GM23338 (cell line): ENCODE data around the gene ATXN7L1. TPM values are rescaled to one million over a fixed set of nuclear protein-coding genes. Genes with fewer than 3 reads are reported as not detected.

Source experiments
- ATAC-seq: fragments of 200-7000 bp; cut with Tn5 transposase; 3 replicates; pipeline ENCODE4 v1.9.1; 2020
- DNase-seq: peaks from one replicate; pipeline ENCODE4 v3.0.0-alpha.2; 2015; ENCODE audit warnings: low spot score
- H2AFZ ChIP-seq: fragments of 200-600 bp; sonication (generic); 2 replicates; pipeline ENCODE4 v1.8.0; 2016; ENCODE audit warnings: antibody characterized with exemption, mild to moderate bottlenecking, moderate library complexity
- H3F3A ChIP-seq: fragments of 200-600 bp; sonication (generic); replicated peaks from 2 replicates; pipeline ENCODE4 v1.8.0; 2017; ENCODE audit warnings: antibody characterized with exemption, mixed run types, low read depth
- H3K27ac ChIP-seq: fragments of 200-600 bp; sonication (generic); 2 replicates; pipeline ENCODE4 v1.6.1; 2016; ENCODE audit warnings: low read depth
- H3K27me3 ChIP-seq: fragments of 200-600 bp; sonication (generic); 2 replicates; pipeline ENCODE4 v1.8.0; 2016; ENCODE audit warnings: mild to moderate bottlenecking, mixed run types, moderate library complexity; ENCODE audit not compliant: insufficient read depth
- H3K36me3 ChIP-seq: fragments of 200-600 bp; sonication (generic); 2 replicates; pipeline ENCODE4 v1.8.0; 2016; ENCODE audit warnings: mild to moderate bottlenecking; ENCODE audit not compliant: insufficient read depth
- H3K4me1 ChIP-seq: fragments of 200-600 bp; sonication (generic); 2 replicates; pipeline ENCODE4 v1.8.0; 2016; ENCODE audit warnings: mild to moderate bottlenecking, moderate library complexity; ENCODE audit not compliant: insufficient read depth
- H3K4me2 ChIP-seq: fragments of 200-600 bp; sonication (generic); 2 replicates; pipeline ENCODE4 v1.7.1; 2017; ENCODE audit warnings: mixed run types
- H3K4me3 ChIP-seq: fragments of 200-600 bp; sonication (generic); 2 replicates; pipeline ENCODE4 v1.6.1; 2016; ENCODE audit warnings: mixed run types
- H3K79me2 ChIP-seq: fragments of 200-600 bp; sonication (generic); replicated peaks from 2 replicates; pipeline ENCODE4 v1.8.0; 2017; ENCODE audit warnings: mild to moderate bottlenecking; ENCODE audit not compliant: insufficient read depth
- H3K9me2 ChIP-seq: fragments of 200-600 bp; sonication (generic); 2 replicates; pipeline ENCODE4 v1.8.0; 2017; ENCODE audit not compliant: insufficient read depth
- H4K20me1 ChIP-seq: fragments of 200-600 bp; sonication (generic); replicated peaks from 2 replicates; pipeline ENCODE4 v1.8.0; 2017; ENCODE audit warnings: mild to moderate bottlenecking; ENCODE audit not compliant: insufficient read depth
- H3K27ac Mint-ChIP-seq: 2 replicates; pipeline ENCODE4 v1.8.0; 2020; ENCODE audit warnings: inconsistent platforms, mild to moderate bottlenecking, moderate library complexity, mixed read lengths
- H3K27me3 Mint-ChIP-seq: 3 replicates; pipeline ENCODE4 v1.8.0; 2022; ENCODE audit warnings: low read depth, mild to moderate bottlenecking, moderate library complexity, mixed read lengths, inconsistent platforms; ENCODE audit not compliant: insufficient read depth, poor library complexity
- H3K36me3 Mint-ChIP-seq: 3 replicates; pipeline ENCODE4 v1.8.0; 2021; ENCODE audit warnings: low read depth, mild to moderate bottlenecking, inconsistent platforms, moderate library complexity, mixed read lengths
- H3K4me1 Mint-ChIP-seq: 3 replicates; pipeline ENCODE4 v1.8.0; 2020; ENCODE audit warnings: mild to moderate bottlenecking, inconsistent platforms, mixed read lengths
- H3K4me3 Mint-ChIP-seq: 3 replicates; pipeline ENCODE4 v1.8.0; 2021; ENCODE audit warnings: moderate library complexity, mild to moderate bottlenecking, inconsistent platforms, mixed read lengths
- H3K9me3 Mint-ChIP-seq: 3 replicates; pipeline ENCODE4 v1.8.0; 2020; ENCODE audit warnings: moderate library complexity, mild to moderate bottlenecking, inconsistent platforms, mixed read lengths
- CREB1 ChIP-seq: fragments of 250-450 bp; sonication (Bioruptor Pico); IDR thresholded peaks from 2 replicates; pipeline ENCODE4 v1.5.0; 2020; ENCODE audit warnings: low read depth, mild to moderate bottlenecking, moderate library complexity
- EZH2 ChIP-seq: fragments of 200-600 bp; sonication (generic); IDR thresholded peaks from one replicate; pipeline ENCODE4 v1.8.0; 2017; ENCODE audit warnings: antibody characterized with exemption, mild to moderate bottlenecking, low read depth; ENCODE audit not compliant: unreplicated experiment
- NANOG ChIP-seq: IDR thresholded peaks from 2 replicates; pipeline ENCODE4 v1.6.1; 2016; ENCODE audit warnings: antibody characterized with exemption, borderline replicate concordance
- polyA plus RNA-seq: library from polyadenylated mRNA; unstranded; fragments of >200 nt; fragmentation: Nextera tagmentation; extraction: Ambion mirVana; gene quantifications from 2 replicates; pipeline ENCODE4 v1.2.1, GENCODE V29; 2016
- total RNA-seq: library from RNA; depleted of rRNA; stranded (reverse); fragments of >200 nt; shearing (Covaris generic); gene quantifications from 2 replicates; pipeline ENCODE4 v1.2.3, GENCODE V29; 2014
- TF ChIP-seq, protein P1 (sequence below): IDR thresholded peaks from one replicate; pipeline ENCODE4 v1.6.1; 2018; ENCODE audit warnings: antibody characterized with exemption; ENCODE audit not compliant: unreplicated experiment
- TF ChIP-seq, protein P2 (sequence below): fragments of 250-450 bp; sonication (Bioruptor Pico); IDR thresholded peaks from 2 replicates; pipeline ENCODE4 v1.5.0; 2020; ENCODE audit warnings: mild to moderate bottlenecking, moderate library complexity

The ATXN7L1 gene
- total and polyA plus RNA-seq, 2 experiments from 2014 or later: 22.8 to 29.8 TPM

- peak overlapping the region; percentile 26; the same call in 1 of the 2 replicates for H3K4me2 ChIP-seq
- H3F3A ChIP-seq: no peaks in the 10 kb centered on the region
- Mint-ChIP-seq H3K4me3 (peak overlapping the region; percentile 15; the same call in 2 of the 3 replicates), H3K36me3 (peaks cover 4% of the 10 kb centered on the region; the same call in 1 of the 3 replicates), H3K27ac (peak overlapping the region; percentile 57; the same call in 1 of the 2 replicates), H3K9me3 (no peaks in the 10 kb centered on the region), H3K4me1 (peaks cover 67% of the 10 kb centered on the region), H3K27me3 (peaks cover 8% of the 10 kb centered on the region)
- ATAC-seq: peak; percentile 95
- TF ChIP-seq, protein P1, sequence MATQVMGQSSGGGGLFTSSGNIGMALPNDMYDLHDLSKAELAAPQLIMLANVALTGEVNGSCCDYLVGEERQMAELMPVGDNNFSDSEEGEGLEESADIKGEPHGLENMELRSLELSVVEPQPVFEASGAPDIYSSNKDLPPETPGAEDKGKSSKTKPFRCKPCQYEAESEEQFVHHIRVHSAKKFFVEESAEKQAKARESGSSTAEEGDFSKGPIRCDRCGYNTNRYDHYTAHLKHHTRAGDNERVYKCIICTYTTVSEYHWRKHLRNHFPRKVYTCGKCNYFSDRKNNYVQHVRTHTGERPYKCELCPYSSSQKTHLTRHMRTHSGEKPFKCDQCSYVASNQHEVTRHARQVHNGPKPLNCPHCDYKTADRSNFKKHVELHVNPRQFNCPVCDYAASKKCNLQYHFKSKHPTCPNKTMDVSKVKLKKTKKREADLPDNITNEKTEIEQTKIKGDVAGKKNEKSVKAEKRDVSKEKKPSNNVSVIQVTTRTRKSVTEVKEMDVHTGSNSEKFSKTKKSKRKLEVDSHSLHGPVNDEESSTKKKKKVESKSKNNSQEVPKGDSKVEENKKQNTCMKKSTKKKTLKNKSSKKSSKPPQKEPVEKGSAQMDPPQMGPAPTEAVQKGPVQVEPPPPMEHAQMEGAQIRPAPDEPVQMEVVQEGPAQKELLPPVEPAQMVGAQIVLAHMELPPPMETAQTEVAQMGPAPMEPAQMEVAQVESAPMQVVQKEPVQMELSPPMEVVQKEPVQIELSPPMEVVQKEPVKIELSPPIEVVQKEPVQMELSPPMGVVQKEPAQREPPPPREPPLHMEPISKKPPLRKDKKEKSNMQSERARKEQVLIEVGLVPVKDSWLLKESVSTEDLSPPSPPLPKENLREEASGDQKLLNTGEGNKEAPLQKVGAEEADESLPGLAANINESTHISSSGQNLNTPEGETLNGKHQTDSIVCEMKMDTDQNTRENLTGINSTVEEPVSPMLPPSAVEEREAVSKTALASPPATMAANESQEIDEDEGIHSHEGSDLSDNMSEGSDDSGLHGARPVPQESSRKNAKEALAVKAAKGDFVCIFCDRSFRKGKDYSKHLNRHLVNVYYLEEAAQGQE: no peak
- peak; percentile 73 for TF ChIP-seq CREB1 (CRISPR knock-in tag)
- TF ChIP-seq, protein P2, sequence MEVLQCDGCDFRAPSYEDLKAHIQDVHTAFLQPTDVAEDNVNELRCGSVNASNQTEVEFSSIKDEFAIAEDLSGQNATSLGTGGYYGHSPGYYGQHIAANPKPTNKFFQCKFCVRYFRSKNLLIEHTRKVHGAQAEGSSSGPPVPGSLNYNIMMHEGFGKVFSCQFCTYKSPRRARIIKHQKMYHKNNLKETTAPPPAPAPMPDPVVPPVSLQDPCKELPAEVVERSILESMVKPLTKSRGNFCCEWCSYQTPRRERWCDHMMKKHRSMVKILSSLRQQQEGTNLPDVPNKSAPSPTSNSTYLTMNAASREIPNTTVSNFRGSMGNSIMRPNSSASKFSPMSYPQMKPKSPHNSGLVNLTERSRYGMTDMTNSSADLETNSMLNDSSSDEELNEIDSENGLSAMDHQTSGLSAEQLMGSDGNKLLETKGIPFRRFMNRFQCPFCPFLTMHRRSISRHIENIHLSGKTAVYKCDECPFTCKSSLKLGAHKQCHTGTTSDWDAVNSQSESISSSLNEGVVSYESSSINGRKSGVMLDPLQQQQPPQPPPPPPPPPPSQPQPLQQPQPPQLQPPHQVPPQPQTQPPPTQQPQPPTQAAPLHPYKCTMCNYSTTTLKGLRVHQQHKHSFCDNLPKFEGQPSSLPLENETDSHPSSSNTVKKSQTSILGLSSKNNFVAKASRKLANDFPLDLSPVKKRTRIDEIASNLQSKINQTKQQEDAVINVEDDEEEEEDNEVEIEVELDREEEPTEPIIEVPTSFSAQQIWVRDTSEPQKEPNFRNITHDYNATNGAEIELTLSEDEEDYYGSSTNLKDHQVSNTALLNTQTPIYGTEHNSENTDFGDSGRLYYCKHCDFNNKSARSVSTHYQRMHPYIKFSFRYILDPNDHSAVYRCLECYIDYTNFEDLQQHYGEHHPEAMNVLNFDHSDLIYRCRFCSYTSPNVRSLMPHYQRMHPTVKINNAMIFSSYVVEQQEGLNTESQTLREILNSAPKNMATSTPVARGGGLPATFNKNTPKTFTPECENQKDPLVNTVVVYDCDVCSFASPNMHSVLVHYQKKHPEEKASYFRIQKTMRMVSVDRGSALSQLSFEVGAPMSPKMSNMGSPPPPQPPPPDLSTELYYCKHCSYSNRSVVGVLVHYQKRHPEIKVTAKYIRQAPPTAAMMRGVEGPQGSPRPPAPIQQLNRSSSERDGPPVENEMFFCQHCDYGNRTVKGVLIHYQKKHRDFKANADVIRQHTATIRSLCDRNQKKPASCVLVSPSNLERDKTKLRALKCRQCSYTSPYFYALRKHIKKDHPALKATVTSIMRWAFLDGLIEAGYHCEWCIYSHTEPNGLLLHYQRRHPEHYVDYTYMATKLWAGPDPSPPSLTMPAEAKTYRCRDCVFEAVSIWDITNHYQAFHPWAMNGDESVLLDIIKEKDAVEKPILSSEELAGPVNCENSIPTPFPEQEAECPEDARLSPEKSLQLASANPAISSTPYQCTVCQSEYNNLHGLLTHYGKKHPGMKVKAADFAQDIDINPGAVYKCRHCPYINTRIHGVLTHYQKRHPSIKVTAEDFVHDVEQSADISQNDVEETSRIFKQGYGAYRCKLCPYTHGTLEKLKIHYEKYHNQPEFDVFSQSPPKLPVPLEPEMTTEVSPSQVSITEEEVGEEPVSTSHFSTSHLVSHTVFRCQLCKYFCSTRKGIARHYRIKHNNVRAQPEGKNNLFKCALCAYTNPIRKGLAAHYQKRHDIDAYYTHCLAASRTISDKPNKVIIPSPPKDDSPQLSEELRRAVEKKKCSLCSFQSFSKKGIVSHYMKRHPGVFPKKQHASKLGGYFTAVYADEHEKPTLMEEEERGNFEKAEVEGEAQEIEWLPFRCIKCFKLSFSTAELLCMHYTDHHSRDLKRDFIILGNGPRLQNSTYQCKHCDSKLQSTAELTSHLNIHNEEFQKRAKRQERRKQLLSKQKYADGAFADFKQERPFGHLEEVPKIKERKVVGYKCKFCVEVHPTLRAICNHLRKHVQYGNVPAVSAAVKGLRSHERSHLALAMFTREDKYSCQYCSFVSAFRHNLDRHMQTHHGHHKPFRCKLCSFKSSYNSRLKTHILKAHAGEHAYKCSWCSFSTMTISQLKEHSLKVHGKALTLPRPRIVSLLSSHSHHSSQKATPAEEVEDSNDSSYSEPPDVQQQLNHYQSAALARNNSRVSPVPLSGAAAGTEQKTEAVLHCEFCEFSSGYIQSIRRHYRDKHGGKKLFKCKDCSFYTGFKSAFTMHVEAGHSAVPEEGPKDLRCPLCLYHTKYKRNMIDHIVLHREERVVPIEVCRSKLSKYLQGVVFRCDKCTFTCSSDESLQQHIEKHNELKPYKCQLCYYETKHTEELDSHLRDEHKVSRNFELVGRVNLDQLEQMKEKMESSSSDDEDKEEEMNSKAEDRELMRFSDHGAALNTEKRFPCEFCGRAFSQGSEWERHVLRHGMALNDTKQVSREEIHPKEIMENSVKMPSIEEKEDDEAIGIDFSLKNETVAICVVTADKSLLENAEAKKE (CRISPR knock-in tag): peak; percentile 75
- peak; percentile 25; the same call in 1 of the 2 replicates for TF ChIP-seq NANOG
- no peak for TF ChIP-seq EZH2
- peaks cover 4% of the 10 kb centered on the region; the same call in 1 of the 2 replicates for H3K79me2 ChIP-seq
- H3K4me1 ChIP-seq: peaks cover 50% of the 10 kb centered on the region
- H3K27ac ChIP-seq: peak overlapping the region; percentile 84
- no peaks in the 10 kb centered on the region for H3K27me3 ChIP-seq
- no peak overlapping the region for H3K4me3 ChIP-seq
- H3K36me3 ChIP-seq: no peaks in the 10 kb centered on the region
- H2AFZ ChIP-seq: no peak overlapping the region
- H3K9me2 ChIP-seq: no peaks in the 10 kb centered on the region
- peak; percentile 96 for DNase-seq
- no peaks in the 10 kb centered on the region for H4K20me1 ChIP-seq
Observed at GRCh38 chr7:105776068-105776790, 100.2 kb downstream of the ATXN7L1 start.
